Embryonic facial prominence (tissue), 1 donor: ENCODE measurements around the gene SLC35B4.
"Not testable (repeated sequence)": the region's sequence is repeated elsewhere in the genome, so short reads cannot be mapped to it uniquely, and the experiment has no call there.

ENCODE experiments used
- DNase-seq: peaks from one replicate; pipeline ENCODE4 v3.0.0-alpha.2; 2016; ENCODE audit errors: extremely low spot score

Gene SLC35B4

DNA sequence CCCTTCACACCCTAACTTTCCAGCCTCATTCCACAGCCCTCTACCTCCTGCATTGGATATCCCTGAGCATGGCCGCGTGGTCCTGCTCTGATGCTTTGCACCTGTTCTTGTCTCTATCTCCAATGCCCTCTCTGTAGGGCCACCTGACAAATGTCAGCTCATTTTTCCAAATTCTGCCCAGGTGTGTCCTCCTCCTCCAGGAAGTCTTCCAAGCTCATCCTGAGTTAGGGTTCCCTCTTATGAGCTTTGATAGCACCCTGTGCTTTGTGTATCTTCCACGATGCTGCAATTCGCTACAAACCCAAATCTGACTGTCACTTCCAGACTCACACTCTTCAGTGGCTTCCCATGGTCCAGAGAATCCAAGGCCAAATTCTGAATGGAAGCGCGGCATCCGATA lies 14.7 kb upstream of the SLC35B4 start:
- DNase-seq: no peak

DNA sequence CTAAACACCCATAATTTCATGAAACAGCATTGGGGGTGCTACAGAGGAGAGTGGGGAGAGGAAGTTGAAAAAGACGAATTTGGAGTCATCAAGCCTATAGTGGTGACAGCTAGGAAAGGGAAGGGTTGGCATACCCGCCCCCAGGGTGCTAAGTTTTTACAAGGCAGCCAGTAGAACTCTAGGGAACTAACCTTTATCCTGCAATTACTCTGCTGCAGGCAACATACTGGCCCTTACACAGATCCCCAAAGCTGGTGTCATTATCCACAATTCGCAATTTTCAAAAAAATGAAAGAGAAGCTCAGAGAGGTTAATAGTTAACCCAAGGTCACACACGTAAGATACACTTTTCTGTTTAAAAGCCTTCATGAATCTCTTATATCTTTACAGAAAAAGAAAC lies 14.2 kb upstream of the SLC35B4 start:
- no peak for DNase-seq

DNA sequence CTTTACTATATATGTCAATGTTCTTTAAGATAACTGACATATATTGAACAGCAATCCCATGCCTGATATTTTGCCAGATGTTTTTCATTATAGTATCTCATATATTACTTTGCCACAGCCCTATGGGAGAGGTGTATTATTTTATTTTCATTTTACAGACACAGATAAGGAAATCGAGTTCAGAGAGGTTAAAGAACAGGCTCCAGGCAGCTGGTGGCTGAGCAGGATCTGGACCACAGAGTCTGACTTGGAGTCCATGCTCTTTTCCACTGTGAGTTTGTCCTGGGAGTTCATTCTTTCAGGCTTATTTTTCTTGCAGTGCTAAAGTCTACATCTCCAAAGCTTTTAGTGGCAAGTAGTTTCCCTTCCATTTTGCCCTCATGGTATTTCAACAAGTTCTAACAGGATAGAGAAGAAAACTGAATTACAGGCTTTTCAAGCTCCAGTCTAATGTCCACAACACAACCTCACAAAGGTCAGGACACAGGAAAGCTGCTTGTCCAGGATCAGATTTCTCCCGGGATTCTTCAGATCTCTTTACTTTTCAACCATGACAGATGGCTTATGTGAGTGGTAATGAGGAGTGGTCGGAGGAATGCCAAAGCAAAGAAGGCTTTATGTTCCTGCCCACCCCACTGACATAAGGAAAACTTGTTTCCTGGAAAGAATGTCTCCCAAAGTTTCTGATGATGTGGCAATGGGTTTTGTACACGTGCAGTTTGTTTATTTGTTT lies 13.1 kb upstream of the SLC35B4 start:
- DNase-seq: no peak

DNA sequence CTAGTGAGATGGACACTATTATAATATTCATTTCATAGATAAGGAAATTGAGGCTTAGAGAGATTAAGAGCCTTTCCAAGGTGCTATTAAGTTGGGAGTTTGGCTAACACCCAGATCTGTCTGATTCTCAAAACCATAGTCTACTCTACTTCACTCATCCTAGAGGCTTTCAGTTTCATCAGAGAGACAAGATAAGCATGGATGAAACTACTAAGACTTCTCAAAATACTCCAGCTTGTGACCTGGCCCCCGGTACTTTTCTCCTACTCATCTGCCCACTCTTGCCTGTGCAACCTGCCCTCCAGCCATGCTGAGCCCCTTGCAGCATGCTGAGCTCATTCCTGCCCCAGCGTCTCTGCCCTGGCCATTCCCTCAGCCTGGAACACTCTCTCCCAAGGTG lies 12.2 kb upstream of the SLC35B4 start:
- DNase-seq: no peak

DNA sequence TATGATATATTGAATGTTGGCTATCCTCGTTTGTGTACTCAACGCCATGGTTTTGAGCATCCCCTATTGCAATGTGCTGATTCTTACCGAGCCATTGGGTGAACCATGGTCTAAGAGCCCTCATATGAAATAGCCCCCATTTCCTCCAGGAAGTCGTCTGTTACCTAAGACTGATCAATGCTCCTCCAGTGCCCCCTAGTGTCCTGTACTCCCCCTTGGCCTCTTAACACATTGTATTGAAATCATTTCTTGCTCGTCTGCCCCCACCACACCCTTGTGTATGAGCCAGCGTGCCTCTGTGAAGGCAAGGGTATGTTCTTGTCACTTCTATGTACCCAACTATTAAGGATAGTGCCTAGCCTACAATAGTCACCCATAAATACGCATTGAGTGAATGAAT lies 11.2 kb upstream of the SLC35B4 start:
- no peak for DNase-seq

DNA sequence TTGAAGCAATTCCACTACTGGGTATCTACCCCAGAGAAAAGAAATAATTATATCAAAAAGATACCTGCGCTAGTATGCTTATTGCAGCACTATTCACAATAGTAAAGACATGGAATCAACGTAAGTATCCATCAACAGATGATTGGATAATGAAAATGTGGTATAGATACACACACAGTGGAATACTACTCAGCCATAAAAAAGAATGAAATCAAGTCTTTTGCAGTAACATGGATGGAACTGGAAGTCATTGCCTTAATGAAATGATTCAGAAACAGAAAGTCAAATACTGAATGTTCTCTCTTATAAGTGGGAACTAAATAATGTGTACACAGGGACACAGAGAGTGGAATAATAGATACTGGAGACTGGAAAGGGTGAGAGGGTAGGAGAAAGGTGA lies 7.4 kb upstream of the SLC35B4 start:
- DNase-seq: no peak

DNA sequence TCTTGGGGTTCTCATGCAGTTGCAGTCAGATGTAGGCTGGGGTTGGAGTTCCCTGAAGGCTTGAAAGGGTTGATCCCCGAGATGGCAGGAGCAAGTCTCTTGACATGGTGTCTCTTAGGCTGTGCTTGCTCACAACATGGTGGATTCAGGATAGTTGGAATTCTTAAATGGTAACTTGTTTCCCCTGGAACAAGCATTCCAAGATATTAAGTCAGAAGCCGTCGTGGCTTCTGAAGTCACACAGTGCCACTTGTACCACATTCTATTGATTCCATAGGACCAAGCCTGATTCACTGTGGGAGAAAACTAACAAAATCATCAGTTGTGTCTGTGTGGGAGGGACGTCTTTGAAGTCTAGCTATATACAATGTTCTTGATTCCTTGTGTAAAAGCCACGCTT lies 3.5 kb upstream of the SLC35B4 start:
- no peak for DNase-seq

DNA sequence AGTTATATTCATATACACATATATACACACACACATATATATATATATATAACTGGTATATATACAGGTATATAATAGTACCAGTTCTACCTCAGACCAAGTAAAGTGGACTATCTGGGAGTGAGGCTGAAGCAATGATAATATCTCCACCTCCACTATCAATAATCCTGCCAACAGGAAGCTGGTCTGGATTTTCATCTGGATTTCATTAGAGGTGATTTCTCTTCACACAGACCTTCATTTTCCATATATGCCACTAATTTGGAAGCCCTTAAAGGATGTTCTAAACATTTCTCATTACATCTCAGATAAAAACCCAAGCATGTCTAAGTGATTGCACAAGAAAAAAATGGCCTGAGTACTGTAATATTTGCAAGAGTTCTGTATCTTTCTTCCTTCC lies 1.7 kb upstream of the SLC35B4 start:
- no peak for DNase-seq

DNA sequence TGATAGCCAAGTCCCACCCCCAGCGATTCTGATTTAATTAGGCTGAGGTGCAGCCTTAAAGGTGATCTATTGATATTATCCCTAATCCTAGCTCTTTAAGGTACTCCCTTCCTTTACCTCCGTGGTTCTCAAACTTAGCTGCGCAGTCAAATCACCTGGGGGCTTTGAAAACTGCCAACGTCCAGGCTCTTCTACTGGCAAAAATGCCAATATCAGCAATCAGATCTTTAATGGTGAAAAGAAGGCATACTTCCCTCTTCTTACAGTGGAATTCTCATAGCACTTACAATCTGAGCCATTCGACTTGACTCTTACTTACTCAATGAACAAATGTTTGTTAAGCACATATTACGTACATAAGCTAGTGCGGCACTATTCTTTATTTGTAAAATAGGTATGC lies 704 bp upstream of the SLC35B4 start:
- DNase-seq: no peak

DNA sequence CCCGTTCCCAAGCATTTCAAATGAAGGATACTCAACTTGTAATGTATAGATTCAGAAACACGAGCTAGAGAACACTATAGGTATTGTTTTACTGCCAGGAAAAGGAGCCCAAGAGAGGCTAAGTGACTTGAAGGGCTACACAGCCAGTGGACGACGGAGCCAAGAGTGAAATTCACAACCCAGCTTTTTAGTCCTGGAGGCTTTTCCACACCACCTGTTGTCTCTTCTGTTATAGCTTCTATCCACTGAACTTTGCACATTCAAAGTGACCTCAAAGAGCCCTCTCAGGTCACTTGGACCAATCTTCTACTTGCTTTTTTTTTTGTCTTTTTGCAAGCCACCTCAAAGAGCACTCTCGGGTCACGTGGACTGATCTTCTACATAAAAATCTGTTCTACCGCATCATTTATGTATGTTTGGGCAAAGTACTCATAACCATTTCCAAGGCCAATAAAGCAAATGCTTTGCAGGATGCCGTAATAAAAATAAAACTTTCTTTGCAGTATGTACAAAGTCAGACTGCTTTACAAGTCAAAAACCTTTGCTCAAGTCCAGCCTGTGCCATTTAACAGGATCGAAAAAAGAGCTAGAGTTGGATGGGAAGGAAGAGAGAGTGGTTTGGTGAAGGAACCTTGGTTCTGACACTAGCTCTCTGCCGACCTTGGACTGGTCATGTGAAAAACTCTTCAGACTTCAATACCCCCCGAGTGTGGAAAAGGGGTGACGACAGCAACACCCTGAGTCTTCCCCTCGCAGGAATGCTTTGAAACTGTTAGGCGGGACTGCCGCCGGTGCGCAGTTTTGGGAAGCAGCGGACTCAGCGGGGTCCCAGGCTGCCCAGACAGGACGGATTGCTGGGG lies 821 bp downstream of the SLC35B4 start:
- DNase-seq: no peak

DNA sequence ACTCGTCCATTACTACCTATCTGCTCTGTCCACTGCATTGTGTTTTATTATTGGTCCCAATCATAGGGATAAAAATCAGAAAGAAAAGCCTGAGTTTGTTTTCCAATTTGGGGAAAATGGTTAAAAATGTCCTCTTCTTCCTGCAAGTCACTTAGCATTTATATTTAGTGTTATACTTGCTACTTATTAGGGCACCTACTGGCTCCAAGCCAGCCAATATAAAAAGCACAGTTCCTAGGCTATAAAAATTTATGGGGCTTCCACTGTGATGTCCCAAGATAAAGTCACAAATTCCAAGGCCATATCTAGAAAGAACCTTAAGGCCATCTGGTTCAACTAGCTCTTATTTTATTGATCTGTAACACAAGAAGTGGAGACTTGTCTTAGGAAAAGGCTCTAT lies 3.2 kb downstream of the SLC35B4 start:
- no peak for DNase-seq

DNA sequence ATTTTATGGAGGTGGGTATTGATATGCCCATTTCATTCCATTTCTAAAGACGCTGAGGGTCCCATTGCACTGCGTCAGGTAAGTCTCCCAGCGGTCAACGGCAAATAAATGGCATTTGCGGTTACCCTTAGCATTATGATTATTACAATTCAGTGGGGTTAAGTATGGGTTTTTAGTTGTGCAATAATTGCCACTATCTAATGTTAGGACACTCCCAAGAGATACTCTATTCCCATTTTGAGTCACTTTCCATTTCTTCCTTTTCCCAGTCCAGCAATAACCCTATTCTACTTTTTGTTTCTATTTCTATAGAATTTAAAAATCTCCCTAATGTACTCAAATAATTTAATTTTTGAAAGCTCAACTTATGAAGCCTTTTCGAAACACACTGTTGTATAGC lies 4.0 kb downstream of the SLC35B4 start:
- DNase-seq: no peak

DNA sequence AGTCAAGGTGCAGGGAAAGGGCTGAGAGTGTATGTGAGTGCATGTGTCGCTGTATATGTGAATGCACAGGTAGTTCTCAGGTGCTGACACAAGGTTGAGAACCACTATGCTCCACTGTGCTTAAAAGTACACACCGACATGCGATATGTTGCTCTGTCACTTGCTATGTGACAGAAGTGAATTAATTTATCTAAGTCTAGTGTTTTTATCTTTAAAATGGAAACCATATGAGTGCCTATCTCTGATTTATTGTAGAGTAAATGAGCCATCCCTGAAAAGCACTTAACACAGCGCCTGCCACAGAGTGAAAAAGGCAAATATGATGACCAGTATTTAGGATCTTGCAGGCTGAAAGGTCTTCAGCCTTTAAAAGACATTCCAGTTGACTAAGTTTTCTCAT lies 4.9 kb downstream of the SLC35B4 start:
- DNase-seq: no peak

DNA sequence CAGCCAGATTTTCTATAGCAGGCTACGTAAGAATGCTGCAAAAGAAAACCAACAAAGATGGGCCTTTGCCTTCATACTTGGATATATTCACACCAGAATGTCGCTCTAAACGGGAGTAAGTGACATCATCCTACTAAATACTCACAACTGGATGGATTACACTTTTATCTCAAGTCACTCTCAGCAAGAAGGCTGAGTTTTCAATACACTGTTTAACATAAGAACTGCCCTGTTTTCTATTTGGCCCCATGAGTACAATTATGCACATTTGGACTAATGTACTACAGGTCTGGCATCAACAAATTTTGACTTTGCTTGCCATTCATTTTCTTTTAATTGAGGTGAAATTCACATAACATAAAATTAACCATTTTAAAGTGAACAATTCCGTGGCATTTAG lies 8.2 kb downstream of the SLC35B4 start:
- no peak for DNase-seq

DNA sequence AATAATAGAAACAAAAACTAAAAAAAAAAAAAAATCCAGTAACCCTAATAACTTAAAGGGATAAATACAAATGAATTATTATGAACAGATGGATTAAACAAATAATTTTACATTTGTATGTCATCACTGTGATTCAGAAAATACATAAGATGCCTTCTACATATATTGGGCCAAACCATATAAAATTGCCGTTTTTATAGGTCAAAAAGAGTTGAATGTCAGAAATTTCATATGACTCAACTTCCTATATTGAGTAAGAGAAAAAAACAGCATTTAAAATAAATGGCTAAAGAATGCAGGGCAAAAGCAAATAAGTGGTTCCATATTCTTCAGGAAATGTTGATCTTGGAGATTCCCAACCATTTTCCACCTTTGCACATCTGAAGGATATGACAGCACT lies 9.4 kb downstream of the SLC35B4 start:
- DNase-seq: no peak

DNA sequence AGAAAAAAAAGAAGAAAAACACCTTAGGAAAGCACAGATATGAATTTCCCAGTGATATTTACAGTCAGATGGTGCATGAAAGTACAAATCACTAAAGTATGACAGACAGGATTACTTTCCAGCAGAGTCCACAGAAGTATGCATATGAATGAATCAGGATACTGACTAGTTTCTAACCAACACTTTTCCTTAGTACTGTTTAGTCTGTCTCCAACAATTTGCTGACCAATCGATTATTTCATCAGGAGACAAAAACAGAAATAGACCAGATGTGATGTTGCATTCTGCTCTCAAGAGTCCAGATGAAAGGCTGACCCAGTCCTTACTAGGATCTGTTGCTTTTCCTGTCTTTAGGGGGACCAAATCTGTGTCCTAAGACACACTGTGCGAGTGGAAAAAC lies 14.6 kb downstream of the SLC35B4 start:
- no peak for DNase-seq

DNA sequence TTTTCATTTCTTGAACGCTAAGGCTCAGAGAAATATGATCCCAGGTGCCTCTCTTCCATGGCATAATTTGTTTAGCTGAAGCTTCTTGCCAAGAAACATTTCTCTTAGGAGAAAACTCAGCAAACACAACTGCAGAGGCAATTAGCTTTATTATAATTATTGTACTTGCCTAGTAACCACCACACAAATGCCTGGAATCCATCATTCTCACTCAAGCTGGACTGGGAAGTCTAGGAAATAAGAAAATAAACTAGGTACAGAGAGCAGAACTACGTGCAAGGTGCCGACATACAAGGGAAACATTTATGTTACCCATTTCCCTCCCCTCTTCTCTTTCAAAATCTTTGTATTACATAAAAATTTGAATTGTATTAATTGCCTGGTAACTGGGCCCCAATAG lies 15.1 kb downstream of the SLC35B4 start:
- DNase-seq: no peak

DNA sequence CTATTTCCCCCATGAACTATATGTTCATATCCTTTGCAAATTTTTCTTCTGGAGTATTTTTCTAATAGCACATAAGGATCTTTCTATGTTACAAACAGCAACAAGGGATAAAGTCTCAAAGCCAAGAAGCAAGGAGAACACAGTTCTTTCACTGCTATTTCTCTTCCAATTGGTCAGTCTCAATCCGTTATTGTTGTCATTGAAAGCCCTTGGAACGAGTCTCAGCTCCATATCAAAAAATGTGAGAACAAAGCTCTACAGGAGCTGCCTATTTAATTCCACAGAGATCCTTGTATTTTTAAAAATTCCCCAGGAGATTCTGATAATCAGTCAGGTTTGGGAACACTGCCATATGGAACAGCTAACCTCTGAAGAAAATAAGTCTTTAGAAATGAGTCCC lies 15.7 kb downstream of the SLC35B4 start:
- DNase-seq: no peak

DNA sequence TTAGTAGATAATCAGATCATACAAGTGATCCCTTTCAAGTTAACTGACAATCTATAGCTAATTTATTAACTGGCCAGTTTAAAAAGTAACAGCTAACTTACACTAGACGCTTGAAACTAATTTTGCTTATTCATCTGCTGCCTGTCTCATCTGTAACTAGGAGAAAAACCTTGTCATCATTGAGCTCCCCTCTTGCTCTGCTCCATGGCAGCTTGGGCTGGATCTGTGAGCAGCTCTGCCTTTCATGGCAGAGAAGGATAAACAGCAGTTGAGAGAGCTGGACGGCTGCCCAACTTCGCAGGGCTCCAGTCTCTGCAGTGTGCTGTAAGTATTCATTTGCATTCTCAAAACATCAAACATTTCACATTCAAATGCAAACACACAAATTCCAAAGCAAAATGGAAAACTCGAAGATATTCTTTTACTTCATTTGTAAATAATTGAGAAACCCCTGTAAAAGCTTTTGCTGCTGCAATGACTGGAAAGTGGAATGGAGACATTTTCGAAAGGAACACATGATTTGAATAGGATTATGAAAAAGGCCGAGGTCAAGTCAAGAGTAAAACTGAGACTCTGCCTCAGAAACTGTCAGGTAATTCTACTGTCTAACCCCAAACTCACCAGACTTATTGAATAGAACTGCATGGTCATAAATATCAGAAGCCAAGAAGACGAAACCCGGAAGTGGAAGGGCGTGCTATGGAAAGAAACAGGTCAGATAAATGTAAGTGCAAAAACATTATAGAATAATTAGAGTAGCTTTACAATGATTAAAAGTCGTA lies 17.6 kb downstream of the SLC35B4 start:
- no peak for DNase-seq

DNA sequence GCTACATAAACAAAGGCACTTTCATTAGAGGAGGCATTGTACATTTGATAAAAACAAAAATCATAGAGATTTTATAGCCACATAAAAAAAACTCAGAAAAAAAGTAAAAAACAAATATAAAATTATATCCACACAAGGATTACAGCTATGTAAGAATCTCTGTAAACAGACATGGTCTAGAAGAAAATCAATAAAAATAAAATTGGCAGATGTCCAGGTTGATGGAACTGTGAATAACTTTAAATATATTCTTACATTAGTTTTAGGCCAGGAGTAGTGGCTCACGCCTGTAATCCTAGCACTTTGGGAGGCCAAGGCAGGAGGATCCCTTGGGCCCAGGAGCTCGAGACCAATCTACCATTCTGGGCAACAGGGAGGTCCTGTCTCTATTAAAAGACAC lies 19.2 kb downstream of the SLC35B4 start:
- no peak for DNase-seq

DNA sequence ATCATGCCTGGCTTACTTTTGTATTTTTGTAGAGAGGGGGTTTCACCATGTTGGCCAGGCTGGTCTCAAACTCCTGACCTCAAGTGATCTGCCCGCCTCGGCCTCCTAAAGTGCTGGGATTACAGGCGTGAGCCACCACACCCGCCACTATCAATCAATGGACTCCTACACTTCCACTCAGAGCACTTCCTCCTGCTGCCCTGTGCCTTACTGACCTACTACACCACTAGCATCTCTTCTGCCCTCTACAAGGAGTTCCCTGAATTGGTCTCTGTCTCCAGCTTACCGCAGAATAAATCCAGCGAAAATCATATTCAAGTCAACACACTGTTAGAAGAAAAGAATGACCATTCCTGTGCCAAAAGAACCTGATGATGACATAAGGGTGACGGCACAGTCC lies 20.7 kb downstream of the SLC35B4 start:
- not testable (repeated sequence) for DNase-seq

DNA sequence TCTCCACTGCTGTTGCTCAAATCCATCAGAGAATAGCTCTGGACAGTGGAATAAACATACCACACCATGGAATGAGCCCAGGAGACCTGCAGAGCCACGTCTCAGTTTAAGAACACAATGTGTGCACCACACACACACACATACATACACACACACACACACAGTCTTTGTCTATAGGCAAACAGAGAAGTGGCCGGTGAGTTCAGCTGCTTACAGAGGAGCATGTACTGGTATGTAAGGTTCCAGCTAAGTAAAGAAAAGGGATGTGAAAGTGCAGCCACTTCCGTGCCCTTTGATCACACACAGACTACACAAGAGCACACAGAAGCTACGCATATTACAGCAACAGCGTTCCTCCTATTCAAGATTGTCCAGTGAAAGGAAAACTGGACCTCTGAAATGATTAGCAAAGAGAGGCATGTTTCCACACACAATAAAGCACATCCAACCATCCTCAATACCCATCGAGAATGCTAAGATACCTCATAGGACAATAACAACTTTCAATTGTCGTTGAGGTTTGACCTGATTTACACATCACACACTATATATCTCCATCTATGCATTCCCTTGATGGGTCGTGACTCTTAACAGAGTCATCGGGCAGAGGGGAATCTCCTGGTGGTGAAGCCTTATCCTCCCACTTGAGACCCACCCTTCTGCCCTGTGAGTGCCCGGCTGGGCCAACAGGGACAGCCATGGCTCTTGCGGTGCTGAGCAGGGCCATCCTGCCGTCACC lies 23.6 kb downstream of the SLC35B4 start:
- no peak for DNase-seq
